Sigmoid colon (tissue), 7 donors: ENCODE measurements around the gene ANTXRL. TPM values are rescaled to one million over a fixed set of nuclear protein-coding genes. Genes with fewer than 3 reads are reported as not detected.

Source experiments
- DNase-seq: peaks from one replicate; pipeline ENCODE4 v3.0.0-alpha.2; 2019
- H3K27ac ChIP-seq, 4 donors: fragments of 200-600 bp; sonication (generic); one replicate each; pipeline ENCODE4 v1.5.1; 2016 to 2019; ENCODE audit warnings: mild to moderate bottlenecking in 1 of 4
- H3K27me3 ChIP-seq, 3 donors: fragments of 200-600 bp; sonication (generic); one replicate each; pipeline ENCODE4 v1.5.1; 2019; ENCODE audit warnings: mild to moderate bottlenecking in 1 of 3
- H3K36me3 ChIP-seq, 4 donors: fragments of 200-600 bp; sonication (generic); one replicate each; pipeline ENCODE4 v1.5.1; 2016 to 2019
- H3K4me1 ChIP-seq, 4 donors: fragments of 200-600 bp; sonication (generic); one replicate each; pipeline ENCODE4 v1.5.1; 2017 to 2019
- H3K4me3 ChIP-seq, 4 donors: fragments of 200-600 bp; sonication (generic); one replicate each; pipeline ENCODE4 v1.5.1; 2017 to 2019; ENCODE audit warnings: mild to moderate bottlenecking in 2 of 4, moderate library complexity in 1 of 4
- H3K9me3 ChIP-seq, 4 donors: fragments of 200-600 bp in 3 of 4; sonication (generic) in 3 of 4; one replicate each; pipeline versions ENCODE4 v1.5.1 to v1.6.1; 2013 to 2019
- EP300 ChIP-seq, 4 donors: sonication (generic); formaldehyde crosslinking; IDR thresholded peaks; one replicate each; pipeline ENCODE4 v1.6.1; 2017; ENCODE audit warnings: antibody characterized with exemption in 4 of 4
- POLR2A ChIP-seq, 2 donors: fragments of 450-650 bp; IDR thresholded peaks; one replicate each; pipeline ENCODE4 v1.6.1; 2016; ENCODE audit warnings: antibody characterized with exemption in 2 of 2, mild to moderate bottlenecking in 2 of 2, moderate library complexity in 2 of 2
- POLR2AphosphoS5 ChIP-seq, 4 donors: sonication (generic); formaldehyde crosslinking; IDR thresholded peaks; one replicate each; pipeline ENCODE4 v1.6.1; 2017; ENCODE audit warnings: antibody characterized with exemption in 4 of 4
- WGBS, 2 donors: extraction: QIAGEN DNeasy Blood & Tissue Kit; methylation state at CpG; one replicate each; pipeline ENCODE4 v1.1.7; 2013; 5-methylcytosine and 5-hydroxymethylcytosine counted together
- intact Hi-C: fragments of 100-400 bp; cut with DNase I; formaldehyde crosslinking; loops from one replicate; pipeline ENCODE4 v1.15.1; 2023
- polyA plus RNA-seq, 3 donors: library from polyadenylated mRNA; stranded (reverse); fragments of 200-250 nt; gene quantifications; one replicate each; pipeline ENCODE4 v1.2.3, GENCODE V29; 2013
- total RNA-seq, 4 donors: library from RNA; depleted of rRNA; stranded (reverse); fragments of >200 nt; gene quantifications; one replicate each; pipeline ENCODE4 v1.1.0, GENCODE V29; 2016
- TF ChIP-seq, protein P1 (sequence below), 4 experiments: fragments of 450-650 bp in 3 of 4; fragments of 200-600 bp in 1 of 4; IDR thresholded peaks; one replicate each; pipeline ENCODE4 v1.5.1; 2016 to 2019; ENCODE audit warnings: antibody characterized with exemption in 4 of 4, mild to moderate bottlenecking in 3 of 4, moderate library complexity in 2 of 4
- donor health status: healthy with polysubstance abuse.
- donor health status: Bipolar disorder and iron deficiency.
- donor health status: healthy.

ANTXRL gene
- total and polyA plus RNA-seq, 7 donors = not detected

DNA sequence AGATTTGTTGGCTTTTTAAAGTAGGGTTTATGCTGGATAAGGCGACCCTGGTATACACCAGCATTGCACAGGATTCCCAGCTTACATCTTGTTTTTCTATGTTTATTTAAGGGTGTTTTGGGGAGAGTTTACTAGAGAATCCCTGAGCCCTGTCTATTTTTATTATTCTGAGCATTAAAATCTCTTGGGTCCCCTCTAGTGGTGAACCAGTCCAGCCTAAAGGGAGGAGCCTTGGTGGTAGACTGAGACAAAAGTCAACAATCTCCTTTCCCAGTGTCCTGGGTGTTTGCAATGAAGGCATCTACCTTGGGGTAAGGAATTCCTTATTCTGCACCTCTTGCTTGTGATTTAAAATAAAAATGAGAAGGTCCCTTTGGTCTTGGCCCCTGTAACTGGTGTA is 38.2 kb downstream of the ANTXRL start:
- WGBS, 2 donors = 89 to 100% methylated on average over 1 of the region's 1 CpG

DNA sequence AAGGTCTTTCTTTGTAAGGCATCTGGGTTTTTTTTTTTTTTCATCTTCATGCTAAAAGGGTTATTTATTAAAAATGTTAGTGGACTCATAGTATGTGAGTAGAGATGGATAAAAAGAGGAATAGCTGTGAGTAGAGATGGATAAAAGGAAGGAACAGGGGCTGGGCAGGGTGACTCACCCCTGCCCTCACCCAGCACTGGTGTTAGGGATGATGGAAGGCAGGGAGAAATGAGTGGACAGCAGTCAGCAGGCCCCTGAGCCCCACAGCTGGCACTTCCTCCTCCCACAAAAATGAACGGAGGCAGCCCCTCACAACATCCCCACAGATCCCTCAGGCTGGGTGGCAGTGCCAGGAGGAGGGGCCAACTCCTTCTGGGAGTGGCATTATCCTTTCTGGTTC is 39.3 kb downstream of the ANTXRL start:
- TF ChIP-seq EP300 (IDR thresholded peaks at IDR 0.05) = no peak
- TF ChIP-seq, protein P1, sequence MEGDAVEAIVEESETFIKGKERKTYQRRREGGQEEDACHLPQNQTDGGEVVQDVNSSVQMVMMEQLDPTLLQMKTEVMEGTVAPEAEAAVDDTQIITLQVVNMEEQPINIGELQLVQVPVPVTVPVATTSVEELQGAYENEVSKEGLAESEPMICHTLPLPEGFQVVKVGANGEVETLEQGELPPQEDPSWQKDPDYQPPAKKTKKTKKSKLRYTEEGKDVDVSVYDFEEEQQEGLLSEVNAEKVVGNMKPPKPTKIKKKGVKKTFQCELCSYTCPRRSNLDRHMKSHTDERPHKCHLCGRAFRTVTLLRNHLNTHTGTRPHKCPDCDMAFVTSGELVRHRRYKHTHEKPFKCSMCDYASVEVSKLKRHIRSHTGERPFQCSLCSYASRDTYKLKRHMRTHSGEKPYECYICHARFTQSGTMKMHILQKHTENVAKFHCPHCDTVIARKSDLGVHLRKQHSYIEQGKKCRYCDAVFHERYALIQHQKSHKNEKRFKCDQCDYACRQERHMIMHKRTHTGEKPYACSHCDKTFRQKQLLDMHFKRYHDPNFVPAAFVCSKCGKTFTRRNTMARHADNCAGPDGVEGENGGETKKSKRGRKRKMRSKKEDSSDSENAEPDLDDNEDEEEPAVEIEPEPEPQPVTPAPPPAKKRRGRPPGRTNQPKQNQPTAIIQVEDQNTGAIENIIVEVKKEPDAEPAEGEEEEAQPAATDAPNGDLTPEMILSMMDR (IDR thresholded peaks at IDR 0.05) = no peak
- intact Hi-C loops = no loop called here
- Histone ChIP-seq H3K4me1 (no peaks in the 10 kb centered on the region), H3K36me3 (no peaks in the 10 kb centered on the region), H3K27ac (no peak overlapping the region), H3K4me3 (no peak overlapping the region), H3K9me3 (no peaks in the 10 kb centered on the region), H3K27me3 (no peaks in the 10 kb centered on the region)
- WGBS, 2 donors = 47 to 76% methylated on average over 1 of the region's 1 CpG
- no peak for DNase-seq

More for the DNA sequence above, 38.2 kb downstream of the ANTXRL start:
- no peak overlapping the region for H3K27ac ChIP-seq
- intact Hi-C loops = no loop called here
- H3K4me3 ChIP-seq = no peak overlapping the region
- H3K36me3 ChIP-seq = no peaks in the 10 kb centered on the region
- H3K27me3 ChIP-seq = no peaks in the 10 kb centered on the region
- TF ChIP-seq, protein P1 (IDR thresholded peaks at IDR 0.05) = peak in 1 of 4 experiments; percentile 12
- TF ChIP-seq POLR2AphosphoS5 (IDR thresholded peaks at IDR 0.05) = no peak
- TF ChIP-seq EP300 (IDR thresholded peaks at IDR 0.05) = no peak
- TF ChIP-seq POLR2A (IDR thresholded peaks at IDR 0.05) = no peak
- no peaks in the 10 kb centered on the region for H3K4me1 ChIP-seq
- H3K9me3 ChIP-seq = no peaks in the 10 kb centered on the region
- DNase-seq = no peak

DNA sequence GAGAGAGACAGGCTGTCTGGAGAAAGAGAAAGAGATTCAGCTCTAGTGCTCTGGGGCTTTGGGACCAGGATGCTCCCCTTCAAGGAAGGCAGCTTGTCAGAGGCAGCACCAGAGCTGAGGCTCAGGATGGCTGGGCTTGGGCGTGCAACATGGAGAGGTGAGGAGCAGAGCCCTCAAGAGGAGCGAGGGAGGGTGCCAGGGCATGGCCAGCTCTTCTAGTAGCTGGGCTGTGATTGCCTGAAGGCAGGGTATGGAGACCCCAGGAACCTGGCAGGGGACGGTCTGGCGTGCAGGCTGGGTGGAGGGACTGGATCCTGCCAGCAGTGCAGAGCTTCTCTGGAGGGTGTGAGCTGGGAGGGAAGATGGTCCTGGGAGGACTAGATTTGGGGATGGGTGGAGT is 40.2 kb downstream of the ANTXRL start:
- H3K4me1 ChIP-seq = no peaks in the 10 kb centered on the region
- H3K4me3 ChIP-seq = no peak overlapping the region
- no peaks in the 10 kb centered on the region for H3K9me3 ChIP-seq
- intact Hi-C loops = no loop called here
- DNase-seq = peak; percentile 42
- no peaks in the 10 kb centered on the region for H3K36me3 ChIP-seq
- H3K27ac ChIP-seq = no peak overlapping the region
- no peaks in the 10 kb centered on the region for H3K27me3 ChIP-seq
- WGBS, 2 donors = 93 to 94% methylated on average over 4 of the region's 4 CpGs
- TF ChIP-seq, protein P1 (IDR thresholded peaks at IDR 0.05) = no peak
- no peak for TF ChIP-seq POLR2A (IDR thresholded peaks at IDR 0.05)
- TF ChIP-seq POLR2AphosphoS5 (IDR thresholded peaks at IDR 0.05) = no peak
- no peak for TF ChIP-seq EP300 (IDR thresholded peaks at IDR 0.05)

DNA sequence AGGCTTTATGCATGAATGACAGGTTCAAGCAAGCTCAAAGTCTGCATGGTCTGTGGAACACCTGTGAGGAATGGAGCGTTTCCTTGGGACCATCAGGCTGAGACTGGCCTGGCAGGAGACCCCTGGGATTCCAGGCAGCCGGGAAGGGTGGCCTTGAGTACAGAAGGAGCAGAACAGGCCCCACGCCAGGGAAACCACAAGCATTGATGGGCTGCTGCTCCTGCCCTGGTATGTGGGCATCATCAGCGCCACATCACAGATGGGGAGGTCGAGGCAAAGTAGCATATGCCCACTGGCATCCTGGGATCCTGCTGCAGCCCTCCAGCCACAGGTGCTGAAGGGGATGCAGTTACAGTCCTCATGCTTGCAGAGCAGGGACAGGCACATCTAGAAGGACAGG is 40.9 kb downstream of the ANTXRL start:
- Histone ChIP-seq H3K4me3 (no peak overlapping the region), H3K27me3 (no peaks in the 10 kb centered on the region), H3K4me1 (no peaks in the 10 kb centered on the region), H3K27ac (no peak overlapping the region), H3K36me3 (no peaks in the 10 kb centered on the region), H3K9me3 (no peaks in the 10 kb centered on the region)
- no peak for TF ChIP-seq EP300 (IDR thresholded peaks at IDR 0.05)
- TF ChIP-seq, protein P1 (IDR thresholded peaks at IDR 0.05) = no peak
- no peak for TF ChIP-seq POLR2A (IDR thresholded peaks at IDR 0.05)
- no peak for TF ChIP-seq POLR2AphosphoS5 (IDR thresholded peaks at IDR 0.05)
- DNase-seq = no peak
- intact Hi-C loops = no loop called here
- 88 to 89% methylated on average over 5 of the region's 5 CpGs for WGBS, 2 donors
